ENCODE measurements around the gene NLRC4.
"Not testable (repeated sequence)": the region's sequence is repeated elsewhere in the genome, so short reads cannot be mapped to it uniquely, and the experiment has no call there.

NLRC4 gene

DNA sequence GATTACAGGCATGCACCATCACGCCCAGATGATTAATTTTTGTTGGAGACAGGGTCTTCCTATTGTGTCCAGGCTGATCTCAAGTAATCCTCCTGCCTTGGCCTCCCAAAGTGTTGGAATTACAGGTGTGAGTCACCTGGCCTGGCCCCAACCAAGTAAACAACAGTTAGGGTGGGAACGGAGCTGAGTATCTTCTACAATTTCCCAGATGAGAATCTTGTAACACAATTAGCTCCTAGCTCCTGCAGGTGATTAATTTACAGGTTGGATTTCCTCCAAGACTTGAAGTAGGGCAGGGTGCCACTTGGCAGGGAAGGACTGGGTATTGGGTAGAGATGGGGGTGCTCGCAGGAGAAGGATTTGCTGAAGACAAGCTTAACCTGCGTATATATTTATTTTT, 17.8 kb downstream of the NLRC4 start:
- DNase-seq = no peak

DNA sequence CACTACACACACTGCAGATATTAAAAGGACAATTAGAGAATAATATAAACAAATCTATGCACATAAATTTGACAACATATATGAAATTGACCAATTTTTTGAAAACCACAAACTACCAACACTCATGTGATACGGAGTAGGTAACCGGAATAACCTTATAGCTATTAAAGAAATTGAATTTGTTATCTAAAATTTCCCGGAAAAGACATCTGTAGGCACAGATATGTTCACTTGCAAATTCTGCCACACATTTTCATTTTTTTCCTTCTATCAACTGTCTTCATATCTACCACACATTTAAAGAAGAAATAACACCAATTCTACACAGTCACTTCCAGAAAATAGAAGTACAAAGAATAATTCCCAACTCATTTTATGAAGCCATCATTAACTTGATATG, 22.4 kb downstream of the NLRC4 start:
- DNase-seq = no peak

DNA sequence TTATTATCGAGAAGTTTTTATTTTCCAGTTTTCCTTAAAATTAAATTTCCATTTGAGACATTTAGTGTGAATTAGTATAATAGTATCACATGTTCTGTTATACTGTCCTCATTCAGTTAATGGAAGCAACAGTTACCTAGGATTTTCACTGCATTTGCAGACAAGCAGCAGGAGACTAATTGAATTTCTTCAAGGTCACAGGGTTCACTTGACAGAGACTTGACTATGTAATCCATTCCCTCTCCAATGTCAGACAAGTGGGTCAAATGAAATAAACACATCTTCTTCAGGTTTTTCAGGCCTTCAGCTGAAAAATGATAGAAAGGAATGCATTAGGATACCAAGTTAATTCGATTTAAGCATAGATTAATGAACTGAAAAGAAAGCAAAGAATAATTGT, 26.7 kb downstream of the NLRC4 start:
- no peak for DNase-seq

DNA sequence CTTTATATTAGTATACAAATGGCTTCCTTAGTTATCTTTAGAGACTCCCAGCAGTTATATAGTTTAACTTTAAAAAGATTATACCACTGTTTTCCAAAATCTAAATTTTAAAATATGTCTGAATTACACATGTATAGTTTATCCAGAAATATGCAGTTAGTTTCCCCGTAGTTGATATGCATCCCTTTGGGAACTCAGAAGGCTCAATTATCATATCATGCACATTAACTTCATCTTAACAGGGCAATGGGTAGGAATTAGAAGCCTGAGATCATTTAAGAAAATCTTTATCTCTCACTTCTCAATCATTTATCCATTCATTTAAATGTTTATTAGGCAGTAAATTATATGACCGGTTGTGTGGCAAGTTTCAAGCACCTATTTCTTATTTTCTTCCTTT, 27.2 kb downstream of the NLRC4 start:
- no peak for DNase-seq

DNA sequence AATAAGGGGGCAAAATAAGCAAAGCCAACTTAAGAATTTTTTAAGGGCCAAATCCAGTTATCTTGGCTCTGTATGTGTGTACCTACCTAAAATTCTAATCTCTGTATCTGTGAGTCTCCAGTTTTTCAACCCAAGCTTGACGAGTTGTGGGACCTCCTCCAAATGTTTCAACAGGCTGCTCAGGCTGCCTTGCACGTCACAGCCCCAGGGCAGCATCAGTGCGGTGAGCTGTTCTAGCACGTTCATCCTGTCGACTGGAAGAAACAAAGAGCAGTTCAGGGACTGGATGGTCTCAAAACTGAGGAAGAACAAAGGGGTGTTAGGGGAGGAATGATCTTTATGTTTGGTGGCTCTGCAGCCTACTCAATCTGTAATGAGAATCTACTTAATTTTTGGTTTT, 29.4 kb downstream of the NLRC4 start:
- no peak for DNase-seq

DNA sequence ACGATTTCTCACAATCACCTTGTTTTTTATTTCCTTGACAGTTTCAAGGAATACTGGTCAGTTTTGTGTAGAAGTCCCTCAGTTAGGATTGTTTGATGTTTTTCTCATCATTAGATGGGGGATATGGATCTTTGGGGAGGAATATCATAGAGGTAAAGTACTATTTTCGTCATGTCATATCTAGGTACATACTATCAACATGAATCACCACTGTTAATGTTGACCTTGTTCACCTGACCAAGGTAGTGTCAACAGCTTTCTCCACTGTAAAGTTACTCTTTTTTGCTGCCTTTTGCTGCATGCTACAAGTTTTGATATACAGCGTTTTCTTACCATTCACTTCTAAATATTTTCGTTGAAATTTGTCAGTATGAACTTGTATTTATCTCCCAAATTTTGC, 32.7 kb downstream of the NLRC4 start:
- no peak for DNase-seq

DNA sequence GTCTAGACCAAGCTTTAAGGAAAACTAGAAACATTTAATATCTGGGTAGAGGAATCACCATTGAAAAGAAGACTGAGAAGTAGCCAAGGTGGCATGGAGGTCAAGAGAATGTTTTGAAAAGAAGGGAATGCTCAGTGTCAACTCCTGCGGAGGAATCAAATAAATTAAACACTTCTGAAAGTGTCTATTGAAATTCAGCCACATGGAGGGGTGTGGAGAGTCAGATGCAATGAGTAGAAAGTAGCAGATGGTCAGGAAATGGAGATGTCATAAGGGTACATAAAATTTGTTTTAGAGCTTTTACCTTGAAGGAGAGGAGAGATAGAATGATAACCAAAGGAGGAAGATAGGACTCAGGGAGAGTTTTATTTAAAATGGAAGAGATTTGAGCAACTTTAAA, 35.1 kb downstream of the NLRC4 start:
- no peak for DNase-seq

DNA sequence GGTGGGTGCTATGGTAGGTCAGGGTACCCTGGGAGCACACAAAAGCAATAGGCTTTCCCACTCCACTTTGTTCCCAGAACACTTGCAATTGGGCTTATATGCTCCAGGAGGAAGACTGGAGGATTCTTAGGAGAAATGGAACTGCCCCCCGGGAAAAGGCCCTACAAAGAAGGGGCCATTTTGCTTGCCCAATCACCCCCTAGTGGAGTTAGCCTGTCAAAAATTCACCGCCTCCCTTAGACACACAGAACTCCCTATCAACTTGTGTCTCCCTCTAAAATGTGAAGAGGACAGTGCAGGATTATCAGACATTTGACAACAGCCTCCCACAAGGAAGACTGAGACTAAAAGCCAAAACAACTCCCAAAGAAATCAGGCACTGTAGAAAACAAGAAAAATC, 36.5 kb downstream of the NLRC4 start:
- DNase-seq = no peak

DNA sequence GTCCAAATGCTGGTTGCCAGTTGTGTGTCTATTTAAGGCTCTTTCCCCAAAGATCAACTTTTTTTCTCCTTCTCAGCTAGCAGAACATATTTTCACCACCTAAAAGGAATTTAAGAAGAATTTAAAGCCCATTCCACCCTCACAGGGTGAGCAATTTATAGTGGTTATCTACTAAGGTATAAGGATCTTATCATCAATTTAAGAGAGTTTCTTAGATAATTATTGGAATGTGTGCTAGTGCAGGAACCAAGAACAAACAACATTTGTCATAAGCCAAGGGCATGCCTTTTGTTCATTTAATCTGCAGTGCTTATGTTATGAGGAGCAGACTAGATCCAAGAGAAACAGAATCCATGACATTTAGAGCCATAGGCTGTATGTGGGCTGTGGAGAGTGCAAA, 37.2 kb downstream of the NLRC4 start:
- DNase-seq = no peak

DNA sequence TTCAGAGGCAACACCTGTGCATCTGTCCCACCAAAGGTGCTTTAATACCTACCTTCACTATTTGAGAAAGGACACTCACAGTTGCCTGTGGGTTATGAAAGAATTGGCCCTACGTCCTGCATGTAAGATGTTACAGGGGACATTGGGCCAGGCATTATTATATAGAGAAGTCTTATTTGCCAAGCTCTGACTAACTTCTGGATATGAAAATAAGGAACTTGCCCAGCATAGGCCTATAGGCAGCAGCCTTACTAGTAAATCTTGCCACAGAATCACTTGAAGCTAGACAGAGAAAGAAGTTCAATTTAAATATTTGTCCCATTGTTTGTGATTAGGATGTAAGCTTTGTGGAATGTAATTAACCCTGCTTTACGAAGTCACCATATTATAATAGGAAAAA, 41.7 kb downstream of the NLRC4 start:
- DNase-seq = no peak

DNA sequence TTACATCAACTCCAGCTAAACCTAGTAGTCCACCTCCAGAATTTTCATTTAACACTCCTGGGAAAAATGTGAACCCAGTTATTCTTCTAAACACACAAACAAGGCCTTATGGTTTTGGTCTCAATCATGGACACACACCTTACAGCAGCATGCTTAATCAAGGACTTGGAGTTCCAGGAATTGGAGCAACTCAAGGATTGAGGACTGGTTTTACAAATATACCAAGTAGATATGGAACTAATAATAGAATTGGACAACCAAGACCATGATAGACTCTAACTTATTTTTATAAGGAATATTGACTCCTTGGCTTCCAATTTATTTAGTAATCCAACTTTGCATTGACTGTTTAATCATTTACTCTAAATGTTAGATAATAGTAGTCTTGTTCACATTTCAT, 44.2 kb downstream of the NLRC4 start:
- no peak for DNase-seq

DNA sequence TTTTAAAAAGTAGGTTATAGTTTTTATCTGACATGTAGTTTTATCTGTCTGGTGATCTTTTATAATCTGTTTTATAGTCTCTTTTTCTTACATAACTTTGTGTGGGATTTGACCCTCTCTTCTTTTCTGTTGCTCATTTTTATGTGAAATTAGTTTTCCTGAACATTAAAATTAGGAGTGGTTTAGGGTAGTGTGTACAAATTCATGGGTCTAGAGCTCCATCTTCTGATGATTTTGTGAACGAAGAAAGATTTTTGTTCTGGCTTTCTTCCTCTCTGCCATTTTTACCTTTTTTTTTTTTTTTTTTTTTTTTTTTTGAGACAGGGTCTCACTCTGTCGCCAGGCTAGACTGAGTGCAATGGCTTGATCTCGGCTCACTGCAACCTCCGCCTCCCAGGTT, 52.4 kb downstream of the NLRC4 start:
- no peak for DNase-seq

DNA sequence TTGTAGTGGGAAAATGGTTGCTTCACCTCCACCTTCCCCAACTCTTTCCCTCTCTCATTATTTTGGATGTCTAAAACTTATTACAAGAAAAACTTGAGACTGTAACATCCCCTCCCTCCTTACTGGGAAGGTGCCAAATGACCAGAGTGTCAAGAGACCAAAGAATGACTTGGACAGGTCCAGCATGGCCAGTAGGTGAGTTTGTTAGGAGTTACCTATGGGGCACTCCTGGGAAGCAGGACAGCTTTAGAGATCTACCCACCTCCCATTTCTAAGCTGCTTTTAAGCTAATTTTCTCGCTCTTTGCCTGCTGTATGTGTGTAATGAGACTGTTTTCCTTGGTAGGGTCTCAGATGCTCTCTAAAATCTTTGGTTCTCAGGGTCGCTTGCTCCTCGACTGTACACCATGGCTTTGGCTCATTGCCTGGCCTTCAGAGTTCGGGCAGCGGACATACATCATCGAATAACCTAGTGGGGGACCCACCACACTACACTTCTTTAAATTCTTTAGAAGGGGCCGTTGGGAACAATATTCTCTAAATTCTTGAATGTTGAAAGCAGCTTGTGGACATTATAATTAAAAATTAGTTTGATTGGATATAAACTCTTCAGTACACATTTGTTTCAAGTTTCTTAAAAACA, 53.8 kb downstream of the NLRC4 start:
- no peak for DNase-seq

DNA sequence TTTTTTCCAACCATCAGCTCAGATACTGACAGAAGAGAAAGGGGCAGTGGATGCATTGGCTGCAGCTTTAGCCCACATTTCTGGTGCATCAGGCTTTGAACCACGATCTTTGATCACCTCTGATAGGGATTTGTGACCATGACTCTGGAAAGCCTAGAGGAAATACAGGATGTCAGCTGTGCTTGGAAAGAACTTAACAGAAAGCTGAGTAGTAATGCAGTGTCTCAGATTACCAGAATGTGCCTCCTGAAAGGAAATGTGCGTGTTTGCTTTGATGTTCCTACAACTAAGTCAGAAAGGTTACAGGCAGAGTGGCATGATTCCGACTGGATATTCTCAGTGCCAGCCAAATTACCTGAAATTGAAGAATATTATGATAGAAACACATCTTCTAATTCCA, 61.3 kb downstream of the NLRC4 start:
- not testable (repeated sequence) for DNase-seq

DNA sequence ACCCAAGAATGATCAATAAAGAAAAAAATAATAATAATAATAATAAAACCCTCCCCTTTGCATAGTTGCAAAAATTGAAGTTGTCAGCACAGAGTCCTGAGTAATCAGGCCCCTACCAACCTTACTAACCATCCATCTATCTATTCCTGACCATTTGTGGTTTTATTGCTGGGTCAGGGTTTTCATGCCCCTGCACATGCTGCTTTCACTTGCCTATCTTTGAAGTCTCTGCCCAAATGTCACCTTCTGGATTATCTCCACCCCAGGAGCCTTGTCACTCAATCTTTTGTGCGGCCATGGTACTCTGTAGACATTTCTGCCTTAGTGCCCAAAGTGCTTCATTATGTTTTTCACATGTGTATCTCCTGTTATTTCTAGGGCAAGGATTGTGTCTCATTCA, 63.9 kb downstream of the NLRC4 start:
- DNase-seq = no peak

DNA sequence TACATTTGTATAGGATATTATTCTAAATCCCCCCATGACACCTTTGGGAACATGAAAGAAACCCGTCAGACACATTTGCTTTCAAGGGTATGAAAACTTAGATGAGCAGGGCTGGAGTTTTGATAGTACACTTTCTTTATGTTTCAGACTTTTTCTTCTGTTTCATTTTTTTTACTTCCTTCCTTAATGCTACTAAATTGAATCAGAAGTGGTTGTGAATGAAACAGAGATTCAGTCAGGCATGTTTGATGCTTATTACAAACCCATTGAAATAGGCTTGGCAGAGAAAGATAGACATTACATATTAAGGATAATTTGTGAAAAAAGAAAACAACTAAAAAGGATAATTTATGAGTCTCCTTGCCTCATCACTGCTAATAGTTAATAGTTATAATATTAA, 72.3 kb downstream of the NLRC4 start:
- DNase-seq = peak; percentile 24

DNA sequence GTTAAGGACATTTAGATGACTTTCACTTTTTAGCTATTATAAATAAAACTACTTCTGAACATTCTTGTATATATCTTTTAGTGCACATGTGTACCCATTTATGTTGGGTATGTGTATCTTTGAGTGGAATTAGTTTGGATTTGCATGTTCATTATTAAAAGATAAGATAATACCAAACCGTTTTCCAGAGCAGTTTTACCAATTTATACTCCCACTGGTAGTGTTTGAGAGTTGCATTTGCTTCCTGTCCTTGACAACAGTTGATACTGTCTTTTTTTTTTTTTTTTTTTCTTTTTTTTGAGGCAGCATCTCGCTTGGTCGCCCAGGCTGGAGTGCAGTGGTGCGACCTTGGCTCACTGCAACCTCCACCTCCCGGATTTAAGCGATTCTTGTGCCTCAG, 75.7 kb downstream of the NLRC4 start:
- no peak for DNase-seq

DNA sequence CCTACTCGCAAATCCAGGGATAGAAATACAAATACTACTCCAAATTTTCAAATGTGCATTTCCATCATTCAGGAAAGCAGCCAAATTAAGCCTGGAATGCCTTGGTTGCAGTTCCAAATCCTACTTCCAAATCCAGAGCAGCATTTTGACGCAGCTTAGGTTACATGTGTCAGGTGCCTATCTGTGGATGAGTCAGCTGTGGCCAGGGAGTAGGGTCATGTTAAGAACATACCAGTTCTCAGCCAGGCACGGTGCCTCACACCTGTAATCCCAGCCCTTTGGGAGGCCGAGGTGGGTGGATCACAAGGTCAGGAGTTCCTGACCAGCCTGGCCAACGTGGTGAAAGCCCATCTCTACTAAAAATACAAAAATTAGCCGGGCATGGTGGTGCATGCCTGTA, 82.0 kb downstream of the NLRC4 start:
- no peak for DNase-seq
